ENCODE data around the gene POLR3B. TPM values are rescaled to one million over a fixed set of nuclear protein-coding genes. Genes with fewer than 3 reads are reported as not detected.

POLR3B gene
- total and polyA plus RNA-seq, 2 experiments from 2014 or later, result 4.0 to 14.6 TPM

DNA sequence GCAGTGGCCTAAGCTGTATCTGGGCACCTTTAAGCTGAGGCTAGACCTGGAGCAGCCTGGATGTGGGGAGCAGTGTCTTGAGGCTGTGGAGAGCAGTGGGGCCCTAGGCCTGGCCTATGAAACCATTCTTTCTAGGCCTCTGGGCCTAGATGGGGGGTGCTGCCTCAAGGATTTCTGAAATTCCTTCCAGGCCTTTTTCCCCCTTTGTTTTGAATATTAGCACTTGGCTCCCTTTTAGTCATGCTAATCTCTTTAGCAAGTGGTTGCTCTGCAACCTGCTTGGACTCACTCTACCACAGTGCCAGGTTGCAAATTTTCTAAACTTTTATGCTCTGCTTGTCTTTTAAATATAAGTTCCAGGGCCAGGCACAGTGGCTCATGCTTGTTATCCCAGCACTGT lies 183.7 kb downstream of the POLR3B start (continued):
- TF ChIP-seq, protein P1, sequence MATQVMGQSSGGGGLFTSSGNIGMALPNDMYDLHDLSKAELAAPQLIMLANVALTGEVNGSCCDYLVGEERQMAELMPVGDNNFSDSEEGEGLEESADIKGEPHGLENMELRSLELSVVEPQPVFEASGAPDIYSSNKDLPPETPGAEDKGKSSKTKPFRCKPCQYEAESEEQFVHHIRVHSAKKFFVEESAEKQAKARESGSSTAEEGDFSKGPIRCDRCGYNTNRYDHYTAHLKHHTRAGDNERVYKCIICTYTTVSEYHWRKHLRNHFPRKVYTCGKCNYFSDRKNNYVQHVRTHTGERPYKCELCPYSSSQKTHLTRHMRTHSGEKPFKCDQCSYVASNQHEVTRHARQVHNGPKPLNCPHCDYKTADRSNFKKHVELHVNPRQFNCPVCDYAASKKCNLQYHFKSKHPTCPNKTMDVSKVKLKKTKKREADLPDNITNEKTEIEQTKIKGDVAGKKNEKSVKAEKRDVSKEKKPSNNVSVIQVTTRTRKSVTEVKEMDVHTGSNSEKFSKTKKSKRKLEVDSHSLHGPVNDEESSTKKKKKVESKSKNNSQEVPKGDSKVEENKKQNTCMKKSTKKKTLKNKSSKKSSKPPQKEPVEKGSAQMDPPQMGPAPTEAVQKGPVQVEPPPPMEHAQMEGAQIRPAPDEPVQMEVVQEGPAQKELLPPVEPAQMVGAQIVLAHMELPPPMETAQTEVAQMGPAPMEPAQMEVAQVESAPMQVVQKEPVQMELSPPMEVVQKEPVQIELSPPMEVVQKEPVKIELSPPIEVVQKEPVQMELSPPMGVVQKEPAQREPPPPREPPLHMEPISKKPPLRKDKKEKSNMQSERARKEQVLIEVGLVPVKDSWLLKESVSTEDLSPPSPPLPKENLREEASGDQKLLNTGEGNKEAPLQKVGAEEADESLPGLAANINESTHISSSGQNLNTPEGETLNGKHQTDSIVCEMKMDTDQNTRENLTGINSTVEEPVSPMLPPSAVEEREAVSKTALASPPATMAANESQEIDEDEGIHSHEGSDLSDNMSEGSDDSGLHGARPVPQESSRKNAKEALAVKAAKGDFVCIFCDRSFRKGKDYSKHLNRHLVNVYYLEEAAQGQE (IDR thresholded peaks at IDR 0.05; ENCODE audit: unreplicated experiment), result no peak
- TF ChIP-seq JUNB (IDR thresholded peaks at IDR 0.05; ENCODE audit: unreplicated experiment) (no peak), ZNF114 (CRISPR knock-in tag; IDR thresholded peaks at IDR 0.05) (no peak), STAT1 (IDR thresholded peaks at IDR 0.05; ENCODE audit: unreplicated experiment) (no peak), EZH2 (IDR thresholded peaks at IDR 0.05; ENCODE audit: low read depth, unreplicated experiment) (no peak)
- TF ChIP-seq, protein P2, sequence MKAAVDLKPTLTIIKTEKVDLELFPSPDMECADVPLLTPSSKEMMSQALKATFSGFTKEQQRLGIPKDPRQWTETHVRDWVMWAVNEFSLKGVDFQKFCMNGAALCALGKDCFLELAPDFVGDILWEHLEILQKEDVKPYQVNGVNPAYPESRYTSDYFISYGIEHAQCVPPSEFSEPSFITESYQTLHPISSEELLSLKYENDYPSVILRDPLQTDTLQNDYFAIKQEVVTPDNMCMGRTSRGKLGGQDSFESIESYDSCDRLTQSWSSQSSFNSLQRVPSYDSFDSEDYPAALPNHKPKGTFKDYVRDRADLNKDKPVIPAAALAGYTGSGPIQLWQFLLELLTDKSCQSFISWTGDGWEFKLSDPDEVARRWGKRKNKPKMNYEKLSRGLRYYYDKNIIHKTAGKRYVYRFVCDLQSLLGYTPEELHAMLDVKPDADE (IDR thresholded peaks at IDR 0.05), result no peak

DNA sequence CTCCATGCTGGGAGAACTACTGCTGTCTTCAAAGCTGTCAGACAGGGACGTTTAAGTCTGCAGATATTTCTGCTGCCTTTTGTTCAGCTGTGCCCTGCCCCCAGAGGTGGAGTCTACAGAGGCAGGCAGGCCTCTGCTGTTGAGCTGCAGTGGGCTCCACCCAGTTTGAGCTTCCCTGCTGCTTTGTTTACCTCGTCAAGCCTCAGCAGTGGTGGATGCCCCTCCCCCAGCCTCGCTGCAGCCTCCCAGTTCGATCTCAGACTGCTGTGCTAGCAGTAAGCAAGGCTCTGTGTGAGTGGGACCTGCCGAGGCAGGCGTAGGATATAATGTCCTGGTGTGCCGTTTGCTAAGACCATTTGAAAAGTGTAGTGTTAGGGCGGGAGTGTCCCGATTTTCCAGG lies 193.9 kb downstream of the POLR3B start:
- Histone ChIP-seq H3K27me3 (ENCODE audit: insufficient read depth) (no peaks in the 10 kb centered on the region), H3F3A (replicated peaks; ENCODE audit: low read depth) (no peaks in the 10 kb centered on the region), H2AFZ (no peak overlapping the region), H4K20me1 (replicated peaks; ENCODE audit: insufficient read depth) (no peaks in the 10 kb centered on the region), H3K36me3 (ENCODE audit: insufficient read depth) (no peaks in the 10 kb centered on the region), H3K4me1 (ENCODE audit: insufficient read depth) (no peaks in the 10 kb centered on the region), H3K79me2 (replicated peaks; ENCODE audit: insufficient read depth) (no peaks in the 10 kb centered on the region), H3K27ac (ENCODE audit: low read depth) (no peak overlapping the region), H3K4me3 (no peak overlapping the region), H3K4me2 (no peak overlapping the region), H3K9me2 (ENCODE audit: insufficient read depth) (no peaks in the 10 kb centered on the region)
- Mint-ChIP-seq H3K27me3 (ENCODE audit: insufficient read depth, low read depth, poor library complexity) (peaks cover 4% of the 10 kb centered on the region), H3K36me3 (ENCODE audit: low read depth) (peaks cover 20% of the 10 kb centered on the region; the same call in 2 of the 3 replicates), H3K4me3 (no peak overlapping the region), H3K4me1 (no peaks in the 10 kb centered on the region), H3K9me3 (peaks cover 39% of the 10 kb centered on the region), H3K27ac (no peak overlapping the region)
- DNase-seq (ENCODE audit: low spot score), result no peak
- ATAC-seq, result no peak
- no peak for TF ChIP-seq EZH2 (IDR thresholded peaks at IDR 0.05; ENCODE audit: low read depth, unreplicated experiment)
- TF ChIP-seq, protein P3, sequence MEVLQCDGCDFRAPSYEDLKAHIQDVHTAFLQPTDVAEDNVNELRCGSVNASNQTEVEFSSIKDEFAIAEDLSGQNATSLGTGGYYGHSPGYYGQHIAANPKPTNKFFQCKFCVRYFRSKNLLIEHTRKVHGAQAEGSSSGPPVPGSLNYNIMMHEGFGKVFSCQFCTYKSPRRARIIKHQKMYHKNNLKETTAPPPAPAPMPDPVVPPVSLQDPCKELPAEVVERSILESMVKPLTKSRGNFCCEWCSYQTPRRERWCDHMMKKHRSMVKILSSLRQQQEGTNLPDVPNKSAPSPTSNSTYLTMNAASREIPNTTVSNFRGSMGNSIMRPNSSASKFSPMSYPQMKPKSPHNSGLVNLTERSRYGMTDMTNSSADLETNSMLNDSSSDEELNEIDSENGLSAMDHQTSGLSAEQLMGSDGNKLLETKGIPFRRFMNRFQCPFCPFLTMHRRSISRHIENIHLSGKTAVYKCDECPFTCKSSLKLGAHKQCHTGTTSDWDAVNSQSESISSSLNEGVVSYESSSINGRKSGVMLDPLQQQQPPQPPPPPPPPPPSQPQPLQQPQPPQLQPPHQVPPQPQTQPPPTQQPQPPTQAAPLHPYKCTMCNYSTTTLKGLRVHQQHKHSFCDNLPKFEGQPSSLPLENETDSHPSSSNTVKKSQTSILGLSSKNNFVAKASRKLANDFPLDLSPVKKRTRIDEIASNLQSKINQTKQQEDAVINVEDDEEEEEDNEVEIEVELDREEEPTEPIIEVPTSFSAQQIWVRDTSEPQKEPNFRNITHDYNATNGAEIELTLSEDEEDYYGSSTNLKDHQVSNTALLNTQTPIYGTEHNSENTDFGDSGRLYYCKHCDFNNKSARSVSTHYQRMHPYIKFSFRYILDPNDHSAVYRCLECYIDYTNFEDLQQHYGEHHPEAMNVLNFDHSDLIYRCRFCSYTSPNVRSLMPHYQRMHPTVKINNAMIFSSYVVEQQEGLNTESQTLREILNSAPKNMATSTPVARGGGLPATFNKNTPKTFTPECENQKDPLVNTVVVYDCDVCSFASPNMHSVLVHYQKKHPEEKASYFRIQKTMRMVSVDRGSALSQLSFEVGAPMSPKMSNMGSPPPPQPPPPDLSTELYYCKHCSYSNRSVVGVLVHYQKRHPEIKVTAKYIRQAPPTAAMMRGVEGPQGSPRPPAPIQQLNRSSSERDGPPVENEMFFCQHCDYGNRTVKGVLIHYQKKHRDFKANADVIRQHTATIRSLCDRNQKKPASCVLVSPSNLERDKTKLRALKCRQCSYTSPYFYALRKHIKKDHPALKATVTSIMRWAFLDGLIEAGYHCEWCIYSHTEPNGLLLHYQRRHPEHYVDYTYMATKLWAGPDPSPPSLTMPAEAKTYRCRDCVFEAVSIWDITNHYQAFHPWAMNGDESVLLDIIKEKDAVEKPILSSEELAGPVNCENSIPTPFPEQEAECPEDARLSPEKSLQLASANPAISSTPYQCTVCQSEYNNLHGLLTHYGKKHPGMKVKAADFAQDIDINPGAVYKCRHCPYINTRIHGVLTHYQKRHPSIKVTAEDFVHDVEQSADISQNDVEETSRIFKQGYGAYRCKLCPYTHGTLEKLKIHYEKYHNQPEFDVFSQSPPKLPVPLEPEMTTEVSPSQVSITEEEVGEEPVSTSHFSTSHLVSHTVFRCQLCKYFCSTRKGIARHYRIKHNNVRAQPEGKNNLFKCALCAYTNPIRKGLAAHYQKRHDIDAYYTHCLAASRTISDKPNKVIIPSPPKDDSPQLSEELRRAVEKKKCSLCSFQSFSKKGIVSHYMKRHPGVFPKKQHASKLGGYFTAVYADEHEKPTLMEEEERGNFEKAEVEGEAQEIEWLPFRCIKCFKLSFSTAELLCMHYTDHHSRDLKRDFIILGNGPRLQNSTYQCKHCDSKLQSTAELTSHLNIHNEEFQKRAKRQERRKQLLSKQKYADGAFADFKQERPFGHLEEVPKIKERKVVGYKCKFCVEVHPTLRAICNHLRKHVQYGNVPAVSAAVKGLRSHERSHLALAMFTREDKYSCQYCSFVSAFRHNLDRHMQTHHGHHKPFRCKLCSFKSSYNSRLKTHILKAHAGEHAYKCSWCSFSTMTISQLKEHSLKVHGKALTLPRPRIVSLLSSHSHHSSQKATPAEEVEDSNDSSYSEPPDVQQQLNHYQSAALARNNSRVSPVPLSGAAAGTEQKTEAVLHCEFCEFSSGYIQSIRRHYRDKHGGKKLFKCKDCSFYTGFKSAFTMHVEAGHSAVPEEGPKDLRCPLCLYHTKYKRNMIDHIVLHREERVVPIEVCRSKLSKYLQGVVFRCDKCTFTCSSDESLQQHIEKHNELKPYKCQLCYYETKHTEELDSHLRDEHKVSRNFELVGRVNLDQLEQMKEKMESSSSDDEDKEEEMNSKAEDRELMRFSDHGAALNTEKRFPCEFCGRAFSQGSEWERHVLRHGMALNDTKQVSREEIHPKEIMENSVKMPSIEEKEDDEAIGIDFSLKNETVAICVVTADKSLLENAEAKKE (CRISPR knock-in tag; IDR thresholded peaks at IDR 0.05), result no peak
- TF ChIP-seq ZNF331 (CRISPR knock-in tag; IDR thresholded peaks at IDR 0.05; ENCODE audit: low read depth), result no peak
- TF ChIP-seq, protein P1 (IDR thresholded peaks at IDR 0.05; ENCODE audit: unreplicated experiment), result no peak
- TF ChIP-seq, protein P2 (IDR thresholded peaks at IDR 0.05), result no peak
- TF ChIP-seq ZNF114 (CRISPR knock-in tag; IDR thresholded peaks at IDR 0.05), result no peak
- no peak for TF ChIP-seq JUNB (IDR thresholded peaks at IDR 0.05; ENCODE audit: unreplicated experiment)

All from GM23338 (cell line).